Activated T-cell treated with anti-CD3 and anti-CD28 coated beads, Interleukin-2, amount 50 U/mL, for 1 hour (primary cell): ENCODE measurements around the gene CCDC157.

ENCODE experiments used
- DNase-seq: peaks from one replicate; pipeline ENCODE4 v3.0.0-alpha.2; 2020

CCDC157 gene

DNA sequence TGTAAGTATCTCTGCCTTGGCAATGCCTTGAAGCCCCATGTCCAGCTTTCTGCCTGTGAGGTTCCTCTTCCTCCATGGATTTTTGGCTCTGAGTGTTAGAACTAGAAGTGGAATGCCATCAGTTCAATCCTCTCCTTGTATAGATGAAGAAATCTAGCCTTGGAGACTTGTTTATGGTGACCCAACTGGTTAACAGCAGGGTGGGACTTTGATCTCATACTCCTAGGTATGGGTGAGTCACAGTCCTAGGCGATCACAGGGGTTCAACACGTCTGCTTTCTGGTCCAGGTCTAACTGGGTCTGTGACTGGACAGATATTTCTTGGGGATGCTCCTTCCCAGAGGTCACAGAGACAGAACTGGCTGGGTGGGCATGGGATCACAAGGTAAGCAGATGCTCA lies 59.6 kb downstream of the CCDC157 start:
- DNase-seq: no peak

GRCh38 chr22:30416837-30417236 lies 60.0 kb downstream of the CCDC157 start:
- DNase-seq: no peak

GRCh38 chr22:30420347-30421125 lies 63.7 kb downstream of the CCDC157 start:
- no peak for DNase-seq

- no peak for DNase-seq
Measured at GRCh38 chr22:30421695-30422480, 65.1 kb downstream of the CCDC157 start.

DNA sequence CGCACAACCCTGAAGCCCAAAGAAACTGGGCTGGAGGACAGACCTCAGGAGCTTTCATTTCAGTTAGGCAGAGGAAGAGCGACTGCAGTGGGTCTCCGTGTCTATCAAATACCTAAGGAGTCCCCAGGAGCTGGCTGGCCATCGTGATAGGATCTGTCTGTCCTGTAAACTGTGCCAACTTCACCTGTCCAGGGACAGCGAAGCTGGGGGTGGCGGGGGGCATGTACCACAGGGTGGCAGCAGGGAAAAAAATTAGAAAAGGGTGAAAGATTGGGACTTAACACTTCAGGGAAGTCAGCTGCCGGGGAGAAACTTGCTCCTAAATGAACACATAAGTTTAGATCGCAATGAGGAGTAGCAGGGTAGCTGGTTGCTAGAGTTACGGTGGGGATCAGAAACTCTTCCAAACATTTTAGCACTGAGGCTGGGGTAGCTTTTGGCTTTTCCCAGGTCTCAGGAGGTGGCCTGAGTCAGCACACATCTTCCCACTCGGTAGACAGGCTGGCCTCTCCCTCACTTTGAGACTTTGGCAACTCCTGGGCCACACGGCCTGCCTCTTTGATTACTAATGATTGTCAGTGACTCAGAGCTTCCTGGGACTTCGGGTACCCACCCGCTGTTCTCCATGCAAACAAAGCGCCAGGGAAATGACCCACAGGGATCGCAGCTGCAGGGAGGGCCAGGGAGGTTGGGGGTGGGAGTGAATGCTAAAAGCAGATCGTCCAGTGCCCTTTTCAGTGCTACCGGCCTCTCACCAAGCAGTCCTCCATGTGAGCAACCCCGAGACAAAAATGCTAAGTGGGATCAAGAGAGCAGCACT lies 65.9 kb downstream of the CCDC157 start:
- DNase-seq: no peak

DNA sequence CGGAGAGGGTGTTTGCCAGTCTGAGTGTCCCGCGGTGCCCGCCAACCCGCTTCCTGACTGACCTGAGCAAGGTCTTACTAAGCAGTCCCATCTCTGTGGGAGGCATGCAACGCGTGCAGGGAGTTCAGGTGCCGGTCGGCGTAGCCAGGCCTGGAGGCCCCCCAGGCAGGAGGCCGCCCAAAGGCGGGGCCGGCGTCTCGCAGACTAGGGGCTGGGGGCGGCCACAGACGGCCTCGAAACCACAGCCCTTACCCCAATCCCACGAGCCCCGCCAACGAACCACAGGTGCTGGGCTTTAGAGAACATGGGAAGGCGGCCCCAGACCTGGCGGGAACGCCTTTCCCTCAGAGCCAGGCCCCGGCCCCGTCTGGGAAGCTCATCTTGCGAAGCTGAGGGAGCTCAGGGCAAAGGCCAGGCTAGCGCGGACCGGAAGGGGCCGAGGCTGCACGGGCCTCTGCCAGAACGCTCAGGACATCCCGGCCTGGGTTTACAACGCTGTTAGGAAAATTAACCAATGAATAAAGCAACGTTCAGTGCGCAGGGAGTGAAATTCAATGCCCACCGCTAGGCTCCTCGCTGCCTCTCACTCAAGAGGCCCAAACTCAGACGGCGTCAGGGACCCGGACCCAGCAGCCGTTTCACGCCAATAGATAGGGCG lies 66.6 kb downstream of the CCDC157 start:
- DNase-seq: no peak

DNA sequence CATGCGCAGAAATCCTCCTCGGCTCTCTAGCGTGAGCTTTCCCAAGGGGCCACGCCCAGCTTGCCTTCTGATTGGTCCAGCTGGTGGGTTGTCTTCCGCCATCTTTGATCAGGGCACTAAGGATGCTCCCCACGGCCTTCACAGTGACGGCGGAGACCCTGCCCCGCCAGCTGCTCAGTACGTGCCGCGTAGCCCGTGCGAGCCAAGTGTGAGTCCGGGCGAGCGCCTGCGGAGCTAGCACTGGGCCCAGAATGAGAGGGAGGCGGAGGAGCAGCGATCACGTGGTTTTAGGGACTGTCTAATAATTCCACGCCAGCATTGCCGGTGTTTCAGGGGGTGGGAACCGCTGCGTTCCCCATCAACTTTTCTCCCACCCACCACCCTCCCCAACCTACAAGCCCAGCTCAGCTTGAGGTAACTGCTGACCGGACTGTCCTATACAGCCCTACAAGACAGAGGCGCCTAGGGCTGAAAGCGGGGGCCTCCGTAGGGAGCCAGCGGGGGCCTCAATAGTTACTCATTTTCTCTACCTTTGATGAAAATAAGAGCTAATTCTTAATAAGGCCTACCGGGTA lies 67.2 kb downstream of the CCDC157 start:
- DNase-seq: peak; percentile 96

GRCh38 chr22:30424534-30425326 lies 67.9 kb downstream of the CCDC157 start:
- no peak for DNase-seq

DNA sequence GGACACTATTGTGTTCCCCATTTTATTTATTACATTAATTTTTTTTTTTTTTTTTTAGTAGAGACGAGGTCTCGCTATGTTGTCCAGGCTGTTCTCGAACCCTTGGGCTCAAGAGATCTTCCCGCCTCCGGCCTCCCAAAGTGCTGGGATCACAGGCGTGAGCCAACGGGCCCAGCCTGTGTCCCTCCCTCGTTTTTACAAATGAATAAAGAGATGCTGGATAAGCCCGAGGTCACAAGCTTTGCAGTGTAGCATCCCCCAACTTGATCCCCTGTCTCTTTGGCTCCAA lies 68.5 kb downstream of the CCDC157 start:
- no peak for DNase-seq

DNA sequence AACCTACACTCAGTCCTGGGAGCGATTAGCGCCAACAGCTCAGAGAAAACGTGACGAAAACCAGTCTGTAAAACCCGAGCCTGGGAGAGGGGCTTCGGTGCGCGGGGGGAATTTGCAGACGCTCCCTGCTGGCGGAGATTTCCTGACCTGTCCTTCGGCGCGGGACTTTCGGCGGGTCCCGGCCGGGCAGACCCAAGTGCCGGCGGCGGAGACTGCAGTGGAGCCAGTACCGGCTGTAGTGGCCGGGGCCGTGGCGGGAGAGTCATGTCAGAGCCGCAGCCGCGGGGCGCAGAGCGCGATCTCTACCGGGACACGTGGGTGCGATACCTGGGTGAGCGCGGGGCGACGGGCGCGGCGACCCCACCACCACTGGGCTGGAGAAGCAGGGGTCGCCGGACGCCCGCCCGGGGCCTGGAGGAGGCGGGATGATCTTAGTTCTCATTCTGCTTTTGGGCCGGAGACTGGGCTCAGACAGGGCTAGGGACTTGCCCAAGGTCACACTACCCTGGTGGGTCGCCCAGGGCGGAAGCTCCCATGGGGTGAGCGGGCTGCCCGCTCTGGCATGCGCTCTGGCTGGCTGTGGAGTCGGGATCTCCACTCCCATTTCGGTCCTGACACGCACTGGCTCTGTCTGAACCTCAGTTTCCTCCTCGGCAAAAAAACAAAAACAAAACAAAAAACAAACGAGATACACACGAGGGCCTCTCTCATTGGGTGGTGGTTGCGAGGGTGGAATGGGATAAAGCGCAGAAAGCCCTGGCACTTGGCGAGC lies 69.0 kb downstream of the CCDC157 start, which contains the start of gene MTFP1:
MTFP1 (plus strand) TSS at position 153 of the 772 bp plus-strand sequence; CDS start at position 265, 112 bp downstream.
- DNase-seq: peak; percentile 64
